Progenitor cell of endocrine pancreas (in vitro differentiated cells): ENCODE data around the gene PPEF2. TPM values are rescaled to one million over a fixed set of nuclear protein-coding genes. Genes with fewer than 3 reads are reported as not detected.
A peak's percentile ranks its signal among the peaks of the same experiment; 100 is the strongest.

Experiments used
- DNase-seq: peaks from one replicate; pipeline ENCODE4 v3.0.0; 2021; ENCODE audit warnings: low spot score; ENCODE audit not compliant: unreplicated experiment
- H3K27ac Mint-ChIP-seq: 2 replicates; pipeline ENCODE4 v1.8.0; 2021; ENCODE audit warnings: mild to moderate bottlenecking, moderate library complexity, mixed read lengths
- H3K27me3 Mint-ChIP-seq: 2 replicates; pipeline ENCODE4 v1.8.0; 2021; ENCODE audit warnings: mixed read lengths
- H3K36me3 Mint-ChIP-seq: 2 replicates; pipeline ENCODE4 v1.8.0; 2022; ENCODE audit warnings: mixed read lengths; ENCODE audit not compliant: insufficient read depth
- H3K4me1 Mint-ChIP-seq: 2 replicates; pipeline ENCODE4 v1.8.0; 2021; ENCODE audit warnings: low read depth, mixed read lengths
- H3K4me3 Mint-ChIP-seq: 2 replicates; pipeline ENCODE4 v1.8.0; 2021; ENCODE audit warnings: low read depth, mild to moderate bottlenecking, moderate library complexity, mixed read lengths
- H3K9me3 Mint-ChIP-seq: 2 replicates; pipeline ENCODE4 v1.8.0; 2021; ENCODE audit warnings: low read depth, mixed read lengths
- total RNA-seq: library from RNA; stranded (reverse); gene quantifications from 2 replicates; pipeline ENCODE4 v1.2.1, GENCODE V29; 2021
- TF ChIP-seq, protein P1 (sequence below): fragments of 200-600 bp; sonication (generic); IDR thresholded peaks from one replicate; pipeline ENCODE4 v1.5.0; 2021; ENCODE audit warnings: antibody characterized with exemption, mild to moderate bottlenecking; ENCODE audit not compliant: unreplicated experiment

The PPEF2 gene
- total RNA-seq, 1 donor from 2014 or later: not detected

- H3K27me3 Mint-ChIP-seq: no peaks in the 10 kb centered on the region
- no peaks in the 10 kb centered on the region for H3K4me1 Mint-ChIP-seq
- H3K9me3 Mint-ChIP-seq: no peaks in the 10 kb centered on the region
- no peak for DNase-seq
- no peak overlapping the region for H3K4me3 Mint-ChIP-seq
- no peaks in the 10 kb centered on the region for H3K36me3 Mint-ChIP-seq
- TF ChIP-seq, protein P1, sequence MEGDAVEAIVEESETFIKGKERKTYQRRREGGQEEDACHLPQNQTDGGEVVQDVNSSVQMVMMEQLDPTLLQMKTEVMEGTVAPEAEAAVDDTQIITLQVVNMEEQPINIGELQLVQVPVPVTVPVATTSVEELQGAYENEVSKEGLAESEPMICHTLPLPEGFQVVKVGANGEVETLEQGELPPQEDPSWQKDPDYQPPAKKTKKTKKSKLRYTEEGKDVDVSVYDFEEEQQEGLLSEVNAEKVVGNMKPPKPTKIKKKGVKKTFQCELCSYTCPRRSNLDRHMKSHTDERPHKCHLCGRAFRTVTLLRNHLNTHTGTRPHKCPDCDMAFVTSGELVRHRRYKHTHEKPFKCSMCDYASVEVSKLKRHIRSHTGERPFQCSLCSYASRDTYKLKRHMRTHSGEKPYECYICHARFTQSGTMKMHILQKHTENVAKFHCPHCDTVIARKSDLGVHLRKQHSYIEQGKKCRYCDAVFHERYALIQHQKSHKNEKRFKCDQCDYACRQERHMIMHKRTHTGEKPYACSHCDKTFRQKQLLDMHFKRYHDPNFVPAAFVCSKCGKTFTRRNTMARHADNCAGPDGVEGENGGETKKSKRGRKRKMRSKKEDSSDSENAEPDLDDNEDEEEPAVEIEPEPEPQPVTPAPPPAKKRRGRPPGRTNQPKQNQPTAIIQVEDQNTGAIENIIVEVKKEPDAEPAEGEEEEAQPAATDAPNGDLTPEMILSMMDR: no peak
- H3K27ac Mint-ChIP-seq: no peak overlapping the region
Measured at GRCh38 chr4:75834095-75834771, 68.0 kb downstream of the PPEF2 start.

DNA sequence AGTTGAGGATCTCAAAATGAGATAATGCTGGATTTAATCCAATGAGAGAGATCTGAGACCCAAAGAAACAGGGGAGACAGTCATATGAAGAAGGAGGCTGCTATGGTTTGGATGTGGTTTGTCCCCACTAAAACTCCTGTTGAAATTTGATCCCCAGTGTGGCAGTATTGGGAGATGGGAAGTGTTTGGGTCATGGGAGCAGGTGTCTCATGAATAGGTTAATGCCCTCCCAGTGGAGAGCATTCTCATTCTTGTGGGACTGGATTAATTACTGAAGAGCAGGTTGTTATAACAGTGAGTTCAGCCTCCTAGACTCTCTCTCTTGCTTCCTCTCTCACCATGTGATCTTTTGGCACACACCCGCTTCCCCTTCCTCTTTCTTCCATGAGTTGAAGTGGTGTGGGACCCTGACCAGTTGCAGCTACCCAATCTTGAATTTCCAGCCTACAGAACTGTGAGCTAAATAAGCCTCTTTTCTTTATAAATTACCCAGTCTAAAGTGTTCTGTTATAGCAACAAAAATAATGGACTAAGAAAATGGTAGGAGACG lies 70.3 kb downstream of the PPEF2 start:
- DNase-seq: no peak
- Mint-ChIP-seq H3K9me3 (no peaks in the 10 kb centered on the region), H3K27ac (no peak overlapping the region), H3K36me3 (no peaks in the 10 kb centered on the region), H3K27me3 (no peaks in the 10 kb centered on the region), H3K4me1 (no peaks in the 10 kb centered on the region), H3K4me3 (no peak overlapping the region)
- TF ChIP-seq, protein P1: no peak

- DNase-seq: no peak
- TF ChIP-seq, protein P1: no peak
- H3K27ac Mint-ChIP-seq: no peak overlapping the region
Measured at GRCh38 chr4:75830906-75831305, 71.3 kb downstream of the PPEF2 start.

GRCh38 chr4:75823812-75824211 lies 78.4 kb downstream of the PPEF2 start:
- Mint-ChIP-seq H3K27ac (peak overlapping the region; percentile 13), H3K4me3 (no peak overlapping the region), H3K4me1 (peaks cover 6% of the 10 kb centered on the region), H3K27me3 (no peaks in the 10 kb centered on the region), H3K9me3 (no peaks in the 10 kb centered on the region), H3K36me3 (no peaks in the 10 kb centered on the region)
- TF ChIP-seq, protein P1: no peak
- no peak for DNase-seq

More at GRCh38 chr4:75830906-75831305, 71.3 kb downstream of the PPEF2 start:
- no peaks in the 10 kb centered on the region for H3K27me3 Mint-ChIP-seq
- no peaks in the 10 kb centered on the region for H3K9me3 Mint-ChIP-seq
- no peak overlapping the region for H3K4me3 Mint-ChIP-seq
- H3K4me1 Mint-ChIP-seq: no peaks in the 10 kb centered on the region
- no peaks in the 10 kb centered on the region for H3K36me3 Mint-ChIP-seq

DNA sequence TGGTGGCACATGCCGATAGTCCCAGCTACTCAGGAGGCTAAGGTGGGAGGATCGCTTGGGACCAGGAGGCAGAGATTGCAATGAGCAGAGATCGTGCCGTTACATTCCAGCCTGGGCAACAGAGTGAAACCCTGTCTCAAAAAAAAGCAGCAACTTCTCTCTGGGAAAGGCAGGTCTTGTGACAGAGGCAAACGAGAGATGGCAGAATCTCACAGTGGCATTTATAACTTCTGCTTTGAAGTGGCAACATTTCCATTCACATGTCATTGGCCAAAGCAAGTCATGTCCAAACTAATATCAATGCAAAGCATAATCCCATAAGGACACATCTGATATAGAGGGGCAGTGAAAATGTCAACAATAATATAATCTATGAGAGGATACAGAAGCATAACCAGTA lies 79.8 kb downstream of the PPEF2 start:
- TF ChIP-seq, protein P1: no peak
- DNase-seq: no peak
- Mint-ChIP-seq H3K27ac (peak overlapping the region; percentile 54), H3K36me3 (no peaks in the 10 kb centered on the region), H3K4me1 (peaks cover 6% of the 10 kb centered on the region), H3K4me3 (no peak overlapping the region), H3K27me3 (no peaks in the 10 kb centered on the region), H3K9me3 (no peaks in the 10 kb centered on the region)
